Dedifferentiated amniotic fluid mesenchymal stem cell (primary cell): Measurements from ENCODE around the gene NLGN1.
"Not testable (repeated sequence)": the region's sequence is repeated elsewhere in the genome, so short reads cannot be mapped to it uniquely, and the experiment has no call there.

ENCODE experiments used
- DNase-seq: peaks from one replicate; pipeline ENCODE4 v3.0.0-alpha.2; 2016; ENCODE audit errors: extremely low spot score

Gene NLGN1

GRCh38 chr3:173397161-173398110, at the start of gene NLGN1:
NLGN1 (plus strand) TSS chr3:173397744.
- peak; percentile 82 for DNase-seq

GRCh38 chr3:173351886-173352285, 45.7 kb upstream of the NLGN1 start:
- no peak for DNase-seq

GRCh38 chr3:173353137-173353536, 44.4 kb upstream of the NLGN1 start:
- not testable (repeated sequence) for DNase-seq

- DNase-seq, result no peak
Observed at GRCh38 chr3:173354124-173354523, 43.4 kb upstream of the NLGN1 start.

GRCh38 chr3:173371848-173372487, 25.6 kb upstream of the NLGN1 start:
- DNase-seq, result peak; percentile 56

- DNase-seq, result no peak
Observed at GRCh38 chr3:173380681-173381080, 16.9 kb upstream of the NLGN1 start.

- DNase-seq, result not testable (repeated sequence)
Observed at GRCh38 chr3:173381936-173382335, 15.6 kb upstream of the NLGN1 start.

GRCh38 chr3:173395073-173395411, 2.5 kb upstream of the NLGN1 start:
- no peak for DNase-seq

GRCh38 chr3:173395412-173396181, 1.9 kb upstream of the NLGN1 start:
- DNase-seq, result peak; percentile 83

GRCh38 chr3:173396191-173397041, 1.1 kb upstream of the NLGN1 start:
- DNase-seq, result no peak

- DNase-seq, result peak; percentile 32
Observed at GRCh38 chr3:173398111-173398479, 551 bp downstream of the NLGN1 start.

- no peak for DNase-seq
Observed at GRCh38 chr3:173399044-173399443, 1.5 kb downstream of the NLGN1 start.

GRCh38 chr3:173401369-173401768, 3.8 kb downstream of the NLGN1 start:
- no peak for DNase-seq

- no peak for DNase-seq
Observed at GRCh38 chr3:173402656-173403055, 5.1 kb downstream of the NLGN1 start.

- DNase-seq, result no peak
Observed at GRCh38 chr3:173403376-173403775, 5.8 kb downstream of the NLGN1 start.

- DNase-seq, result no peak
Observed at GRCh38 chr3:173404156-173404555, 6.6 kb downstream of the NLGN1 start.

GRCh38 chr3:173410436-173410835, 12.9 kb downstream of the NLGN1 start:
- DNase-seq, result no peak

GRCh38 chr3:173410849-173411248, 13.3 kb downstream of the NLGN1 start:
- DNase-seq, result no peak

- DNase-seq, result peak; percentile 62
Observed at GRCh38 chr3:173411375-173411973, 13.9 kb downstream of the NLGN1 start.

GRCh38 chr3:173416070-173416469, 18.5 kb downstream of the NLGN1 start:
- DNase-seq, result no peak

- DNase-seq, result no peak
Observed at GRCh38 chr3:173429076-173429475, 31.5 kb downstream of the NLGN1 start.
